Heart left ventricle (tissue), 13 donors: ENCODE measurements around the gene HOXD9.

Experiments used
- CTCF ChIP-seq, 12 donors: fragments of 200-600 bp; sonication (generic) in 4 of 12; IDR thresholded peaks; one replicate each; pipeline versions ENCODE4 v1.5.0 to v1.8.0; 2018 to 2022; ENCODE audit warnings: antibody characterized with exemption in 12 of 12, mild to moderate bottlenecking in 5 of 12
- POLR2A ChIP-seq, 2 donors: fragments of 450-650 bp; IDR thresholded peaks; one replicate each; pipeline ENCODE4 v1.6.1; 2017; ENCODE audit warnings: antibody characterized with exemption in 2 of 2, mild to moderate bottlenecking in 2 of 2, moderate library complexity in 2 of 2
- donor health status: ischemic (EF 13 %, LVEDD 7.1; RV severe dilation, severe dysfunction).
- donor health status: DM: no; HTN: yes; CAD: no.
- donor health status: DM: no; HTN: no; CAD: no.
- donor health status: ischemic (EF 25% LVEDD 6.9; RV normal size, moderate dysfunction).
- donor health status: ischemic (EF 25% LVEDD 5.7; RV mildly dilated, moderate dysfunction).
- donor health status: ischemic (EF 35%, LVEDD 5.7; RV mildly dilated, moderate dysfunction).
- donor health status: nonischemic (EF 11% LVEDD 7.7; RV severe dilation, severe dysfunction).
- donor health status: DM: yes; HTN: yes; CAD: no.
- donor health status: PGD.
- donor health status: ischemic (EF 29% LVEDD 5.4; RV normal size, mild dysfunction).
- donor health status: nonischemic (EF 23%, LVEDD 6.1; RV moderate dilation, normal function).

GRCh38 chr2:176095421-176095820 lies 27.1 kb upstream of the HOXD9 start:
- TF ChIP-seq CTCF (IDR thresholded peaks at IDR 0.05) (no peak), POLR2A (IDR thresholded peaks at IDR 0.05) (no peak)
